ENCODE measurements around the gene EIF4G3.
"Not testable (repeated sequence)": the region's sequence is repeated elsewhere in the genome, so short reads cannot be mapped to it uniquely, and the experiment has no call there.

The EIF4G3 gene

GRCh38 chr1:21099034-21099868, 77.4 kb downstream of the EIF4G3 start:
- DNase-seq, result no peak

GRCh38 chr1:21098186-21098915, 78.3 kb downstream of the EIF4G3 start:
- no peak for DNase-seq

- DNase-seq, result no peak
These were observed 79.0 kb downstream of the EIF4G3 start for GRCh38 chr1:21097729-21098128.

- no peak for DNase-seq
These were observed 80.7 kb downstream of the EIF4G3 start for GRCh38 chr1:21095976-21096375.

- DNase-seq, result not testable (repeated sequence)
These were observed 82.4 kb downstream of the EIF4G3 start for GRCh38 chr1:21094282-21094681.

- DNase-seq, result not testable (repeated sequence)
These were observed 83.3 kb downstream of the EIF4G3 start for GRCh38 chr1:21093271-21093958.

GRCh38 chr1:21092545-21092944, 84.2 kb downstream of the EIF4G3 start:
- DNase-seq, result not testable (repeated sequence)

GRCh38 chr1:21091053-21091690, 85.5 kb downstream of the EIF4G3 start:
- not testable (repeated sequence) for DNase-seq

- no peak for DNase-seq
These were observed 86.2 kb downstream of the EIF4G3 start for GRCh38 chr1:21090463-21090862.

- no peak for DNase-seq
These were observed 87.0 kb downstream of the EIF4G3 start for GRCh38 chr1:21089731-21090130.

GRCh38 chr1:21089299-21089698, 87.4 kb downstream of the EIF4G3 start:
- no peak for DNase-seq

- DNase-seq, result no peak
These were observed 92.4 kb downstream of the EIF4G3 start for GRCh38 chr1:21084111-21084810.

- DNase-seq, result no peak
These were observed 94.6 kb downstream of the EIF4G3 start for GRCh38 chr1:21082073-21082472.

- no peak for DNase-seq
These were observed 99.6 kb downstream of the EIF4G3 start for GRCh38 chr1:21077085-21077484.

GRCh38 chr1:21072721-21073120, 104.0 kb downstream of the EIF4G3 start:
- no peak for DNase-seq

- no peak for DNase-seq
These were observed 107.1 kb downstream of the EIF4G3 start for GRCh38 chr1:21069549-21069948.

- no peak for DNase-seq
These were observed 107.8 kb downstream of the EIF4G3 start for GRCh38 chr1:21068937-21069336.

GRCh38 chr1:21067551-21068227, 109.0 kb downstream of the EIF4G3 start:
- no peak for DNase-seq

GRCh38 chr1:21066356-21067012, 110.2 kb downstream of the EIF4G3 start:
- no peak for DNase-seq

GRCh38 chr1:21065851-21066250, 110.8 kb downstream of the EIF4G3 start:
- no peak for DNase-seq

- DNase-seq, result no peak
These were observed 112.6 kb downstream of the EIF4G3 start for GRCh38 chr1:21064057-21064456.

All from NCI-H2227 treated with DMSO at 0.1 percent for 48 hours (cell line).